ENCODE measurements around the gene TRIM24.
"Not testable (repeated sequence)": the region's sequence is repeated elsewhere in the genome, so short reads cannot be mapped to it uniquely, and the experiment has no call there.

Gene TRIM24

GRCh38 chr7:138499340-138499739, 39.3 kb downstream of the TRIM24 start:
- DNase-seq = no peak

DNA sequence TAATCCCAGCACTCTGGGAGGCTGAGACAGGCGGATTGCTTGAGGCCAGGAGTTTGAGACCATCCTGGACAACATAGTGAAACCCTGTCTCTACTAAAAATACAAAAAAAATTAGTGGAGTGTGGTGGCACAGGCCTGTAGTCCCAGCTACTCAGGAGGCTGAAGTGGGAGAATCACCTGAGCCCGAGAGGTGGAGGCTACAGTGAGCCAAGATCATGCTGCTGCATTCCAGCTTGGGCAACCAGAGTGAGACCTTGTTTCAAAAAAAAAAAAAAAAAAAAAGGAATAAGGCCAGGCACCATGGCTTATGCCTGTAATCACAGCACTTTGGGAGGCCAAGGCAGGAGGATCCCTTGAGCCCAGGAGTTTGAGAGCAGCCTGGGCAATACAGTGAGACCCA, 40.2 kb downstream of the TRIM24 start:
- DNase-seq = not testable (repeated sequence)

DNA sequence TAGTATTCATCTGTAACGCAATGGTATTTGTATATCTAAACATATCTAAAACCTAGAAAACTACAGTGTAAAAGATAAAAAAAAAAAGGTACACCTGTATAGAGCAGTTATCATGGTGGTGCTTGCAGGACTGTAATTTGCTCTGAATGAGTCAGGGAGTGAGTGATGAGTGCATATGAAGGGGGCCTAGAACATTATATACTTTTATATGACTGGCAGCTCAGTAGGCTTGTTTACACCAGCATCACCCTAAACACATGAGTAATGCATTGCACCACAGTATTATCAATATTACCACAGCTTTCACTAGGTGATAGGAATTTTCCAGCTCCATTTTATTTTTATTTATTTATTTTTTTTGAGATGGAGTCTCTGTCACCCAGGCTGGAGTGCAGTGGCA, 40.8 kb downstream of the TRIM24 start:
- DNase-seq = no peak

DNA sequence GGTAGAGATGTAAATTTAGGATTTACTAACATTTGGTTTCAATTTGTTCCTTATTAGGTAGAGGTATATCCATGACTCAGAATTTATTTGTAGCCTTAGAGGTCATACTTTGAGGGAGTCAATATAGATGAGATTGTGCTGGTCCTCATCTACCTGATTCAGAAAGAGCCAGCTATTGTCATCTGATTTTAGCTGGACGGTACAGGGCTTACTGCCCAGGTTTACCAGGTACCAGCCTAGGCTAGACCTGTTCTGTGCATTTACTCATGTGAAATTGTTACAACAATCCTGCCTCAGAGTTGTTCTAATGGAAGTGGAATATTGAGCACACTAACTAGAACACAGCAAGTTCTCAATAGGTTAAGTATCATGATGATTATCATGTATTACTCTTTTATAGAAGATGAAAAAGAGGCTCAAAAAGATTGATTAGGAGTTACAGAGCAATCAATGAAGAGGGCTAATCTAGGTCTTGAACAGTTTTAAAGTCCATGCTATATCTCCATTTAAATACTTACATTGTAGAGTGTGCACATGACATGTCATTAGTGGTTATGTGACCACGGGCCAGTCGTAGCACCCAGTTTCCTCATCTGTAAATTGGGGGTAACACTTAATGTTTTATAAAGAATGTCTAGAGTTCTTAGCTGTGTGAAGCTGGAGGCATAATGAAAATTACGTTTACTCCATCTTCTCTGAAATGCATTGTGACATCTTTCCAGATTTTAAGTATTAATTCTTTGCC, 42.1 kb downstream of the TRIM24 start:
- DNase-seq = peak; percentile 4

DNA sequence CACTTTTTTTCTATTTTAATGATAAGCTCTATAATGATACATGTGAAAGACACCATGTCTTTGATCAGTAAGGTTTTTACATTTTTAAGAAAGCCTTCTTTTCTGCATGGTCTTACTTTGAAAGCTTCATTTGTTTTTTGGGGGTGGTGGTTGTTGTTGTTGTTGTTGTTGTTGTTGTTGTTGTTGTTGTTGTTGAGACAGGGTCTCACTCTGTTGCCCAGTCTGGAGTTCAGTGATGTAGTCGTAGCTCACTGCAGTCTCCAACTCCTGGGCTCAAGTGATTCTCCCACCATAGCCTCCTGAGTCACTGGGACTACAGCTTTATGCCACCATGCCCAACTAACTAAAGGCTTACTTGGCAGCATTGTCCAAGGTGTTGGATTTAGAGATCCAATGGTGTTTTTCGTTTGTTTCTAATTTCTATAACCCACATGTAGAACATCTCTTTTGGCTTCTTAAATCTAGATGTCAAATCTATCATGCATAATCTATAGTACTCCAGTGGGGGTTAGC, 45.4 kb downstream of the TRIM24 start:
- DNase-seq = no peak

DNA sequence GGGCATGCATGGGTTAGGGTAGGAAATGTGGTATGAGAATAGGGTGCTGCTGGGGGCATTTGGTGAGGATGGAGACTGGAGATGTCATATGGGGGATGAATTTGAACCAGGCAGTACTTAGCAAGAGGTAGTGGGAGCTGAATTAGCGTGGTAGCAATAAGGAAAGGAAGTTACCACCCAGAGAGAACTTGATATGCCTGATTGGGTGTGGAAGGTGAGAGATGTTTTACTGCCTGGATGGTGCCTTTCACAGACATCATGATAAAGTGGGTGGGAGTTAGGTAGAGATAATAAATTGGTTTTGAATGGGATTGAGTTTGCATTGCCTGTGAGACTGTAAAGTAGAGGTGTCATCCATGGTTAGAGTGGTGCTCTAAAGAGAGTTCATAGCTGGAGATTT, 46.7 kb downstream of the TRIM24 start:
- DNase-seq = no peak

DNA sequence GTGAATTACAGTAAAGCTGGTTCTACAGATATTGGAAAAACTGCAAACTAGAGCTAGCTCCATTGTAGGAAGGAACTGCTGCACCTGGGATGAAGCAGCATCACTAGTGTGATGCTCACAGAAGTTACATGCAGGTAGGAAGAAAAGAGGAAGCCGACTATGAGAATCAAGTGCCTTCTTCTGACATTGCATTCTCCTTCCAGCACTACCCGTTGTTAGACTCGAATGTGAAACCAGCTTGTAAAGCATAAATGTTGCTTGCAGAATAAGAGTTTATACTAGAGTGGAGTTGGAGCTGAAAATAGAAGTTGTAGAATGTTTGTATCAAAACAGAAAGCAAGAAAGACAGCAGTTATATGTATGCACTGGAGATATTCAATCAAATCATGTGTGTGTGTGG, 49.9 kb downstream of the TRIM24 start:
- no peak for DNase-seq

DNA sequence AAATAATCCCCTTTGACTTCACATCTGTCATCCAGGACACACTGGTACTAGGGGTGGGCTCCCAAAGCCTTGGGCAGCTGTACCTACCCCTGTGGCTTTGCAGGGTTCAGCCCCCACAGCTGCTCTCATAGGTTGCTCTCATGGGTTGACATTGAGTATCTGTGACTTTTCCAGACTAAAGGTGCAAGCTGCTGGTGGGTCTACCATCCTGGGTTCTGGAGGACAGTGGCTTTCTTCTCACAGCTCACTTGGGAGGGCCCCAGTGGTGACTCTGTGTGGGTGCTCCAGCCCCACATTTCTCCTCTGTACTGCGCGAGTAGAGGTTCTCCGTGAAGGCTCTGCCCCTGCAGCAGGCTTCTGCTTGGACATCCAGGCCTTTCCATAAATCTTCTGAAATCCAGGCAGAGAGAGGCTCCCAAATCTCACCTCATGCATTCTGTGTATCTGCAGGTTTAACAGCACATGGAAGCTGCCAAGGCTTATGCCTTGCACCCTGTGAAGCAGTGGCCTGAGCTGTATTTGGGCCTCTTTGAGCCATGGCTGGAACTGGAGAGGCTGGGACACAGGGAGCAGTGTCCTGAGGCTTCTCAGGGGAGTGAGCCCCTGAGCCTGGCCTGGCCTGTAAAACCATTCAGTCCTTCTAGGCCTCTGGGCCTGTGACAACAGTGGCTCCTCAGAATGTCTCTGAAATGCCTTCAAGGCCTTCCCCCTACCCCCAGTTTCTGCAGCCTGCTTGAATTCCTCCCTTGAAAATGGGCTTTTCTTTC, 52.2 kb downstream of the TRIM24 start:
- DNase-seq = no peak

DNA sequence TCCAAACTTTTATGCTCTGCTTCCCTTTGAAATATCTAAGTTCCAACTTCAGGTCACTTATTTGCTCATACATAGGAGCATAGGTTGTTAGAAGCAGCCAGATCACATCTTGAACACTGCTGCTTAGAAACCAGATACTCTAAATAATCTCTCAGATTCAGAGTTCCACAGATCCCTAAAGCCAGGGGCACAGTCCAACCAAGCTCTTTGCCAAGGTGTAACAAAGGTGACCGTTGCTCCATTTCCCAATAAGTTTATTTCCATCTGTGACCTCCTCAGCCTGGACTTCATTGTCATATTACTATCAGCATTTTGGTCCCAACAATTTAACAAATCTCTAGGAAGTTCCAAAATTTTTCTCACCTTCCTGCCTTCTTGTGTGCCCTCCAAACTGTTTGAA, 52.8 kb downstream of the TRIM24 start:
- no peak for DNase-seq

DNA sequence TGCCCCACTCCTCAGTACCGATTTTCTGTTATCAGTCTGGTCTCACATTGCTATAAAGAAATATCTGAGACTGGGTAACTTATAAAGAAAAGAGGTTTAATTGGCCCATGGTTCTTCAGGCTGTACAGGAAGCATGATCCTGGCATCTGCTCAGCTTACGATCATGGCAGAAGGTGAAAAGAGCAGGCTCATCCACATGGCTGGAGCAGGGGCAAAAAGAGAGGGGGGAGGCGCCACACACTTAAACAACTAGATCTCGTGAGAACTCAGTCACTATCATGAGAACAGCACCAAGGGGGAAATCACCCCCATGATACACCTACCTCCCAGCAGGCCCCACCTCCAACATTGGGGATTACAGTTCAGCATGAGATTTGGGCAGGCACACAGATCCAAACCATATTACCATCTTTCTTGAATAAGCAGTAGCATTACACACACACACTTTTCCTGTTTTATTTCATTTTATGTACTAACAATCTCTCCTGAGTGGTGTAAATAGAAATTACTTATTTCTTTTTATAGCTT, 53.3 kb downstream of the TRIM24 start:
- no peak for DNase-seq

DNA sequence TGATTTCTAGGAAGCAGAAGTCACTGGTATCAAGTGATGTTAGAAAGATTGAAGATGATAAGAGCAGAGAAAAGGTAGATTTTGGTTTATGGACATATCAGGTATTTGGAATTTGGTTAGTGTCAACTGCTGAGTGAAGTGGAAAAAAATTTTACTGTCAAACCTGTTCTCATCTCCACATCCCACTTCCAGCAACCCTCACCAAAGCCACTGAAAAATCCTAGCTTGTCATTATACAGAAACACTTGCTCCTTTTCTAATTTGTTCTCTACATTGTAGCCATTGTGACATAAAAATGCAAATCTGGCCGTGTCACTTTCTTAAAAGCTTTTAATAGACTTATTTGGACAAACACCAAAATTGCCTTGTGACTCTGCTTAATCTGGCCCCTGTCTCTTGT, 54.0 kb downstream of the TRIM24 start:
- no peak for DNase-seq

GRCh38 chr7:138515001-138515528, 55.0 kb downstream of the TRIM24 start:
- DNase-seq = no peak

DNA sequence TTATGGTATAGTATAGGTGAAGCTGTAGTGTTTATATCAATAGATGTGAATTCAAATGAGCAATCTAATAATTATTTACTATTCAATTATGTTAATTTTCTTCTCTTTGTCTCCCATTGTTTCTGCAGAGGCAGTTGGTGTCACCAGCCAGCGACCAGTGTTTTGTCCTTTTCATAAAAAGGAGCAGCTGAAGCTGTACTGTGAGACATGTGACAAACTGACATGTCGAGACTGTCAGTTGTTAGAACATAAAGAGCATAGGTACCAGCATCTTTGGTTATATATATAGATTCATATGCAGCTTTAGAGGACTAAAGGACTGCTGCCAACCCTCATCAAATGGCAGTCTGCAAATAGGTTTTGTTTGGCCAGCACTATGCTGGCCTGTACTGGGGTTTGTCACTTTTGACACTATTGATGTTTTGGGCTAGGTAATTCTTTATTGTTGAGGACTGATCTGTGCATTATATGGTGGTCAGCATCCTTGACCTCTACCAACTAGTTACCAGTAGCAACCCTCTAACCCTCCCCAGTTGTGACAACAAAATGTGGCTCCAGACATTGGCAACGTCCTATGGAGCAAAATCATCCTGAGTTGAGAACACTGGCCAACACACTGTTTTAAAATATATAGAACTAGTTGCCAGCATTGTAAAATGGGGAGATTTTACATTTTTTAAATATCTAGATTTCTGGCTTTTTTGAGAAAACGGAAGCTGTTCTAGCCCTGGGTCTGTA, 59.2 kb downstream of the TRIM24 start:
- no peak for DNase-seq

GRCh38 chr7:138520742-138521141, 60.7 kb downstream of the TRIM24 start:
- no peak for DNase-seq

- DNase-seq = no peak
Measured at GRCh38 chr7:138521837-138522461, 61.9 kb downstream of the TRIM24 start.

- no peak for DNase-seq
Measured at GRCh38 chr7:138524259-138524658, 64.2 kb downstream of the TRIM24 start.

GRCh38 chr7:138525757-138526156, 65.7 kb downstream of the TRIM24 start:
- no peak for DNase-seq

- DNase-seq = peak; percentile 10
Measured at GRCh38 chr7:138527746-138528223, 67.7 kb downstream of the TRIM24 start.

DNA sequence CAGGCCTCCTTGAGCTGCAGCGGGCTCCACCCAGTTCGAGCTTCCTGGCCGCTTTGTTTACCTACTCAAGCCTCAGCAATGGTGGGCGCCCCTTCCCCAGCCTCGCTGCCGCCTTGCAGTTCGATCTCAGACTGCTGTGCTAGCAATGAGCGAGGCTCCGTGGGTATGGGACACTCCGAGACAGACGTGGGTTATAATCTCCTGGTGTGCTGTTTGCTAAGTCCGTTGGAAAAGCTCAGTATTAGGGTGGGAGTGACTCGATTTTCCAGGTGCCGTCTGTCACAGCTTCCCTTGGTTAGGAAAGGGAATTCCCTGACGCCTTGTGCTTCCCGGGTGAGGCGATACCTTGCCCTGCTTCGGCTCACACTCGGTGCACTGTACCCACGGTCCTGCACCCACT, 76.8 kb downstream of the TRIM24 start:
- not testable (repeated sequence) for DNase-seq

- no peak for DNase-seq
Measured at GRCh38 chr7:138538518-138538917, 78.5 kb downstream of the TRIM24 start.

GRCh38 chr7:138538997-138539644, 79.1 kb downstream of the TRIM24 start:
- no peak for DNase-seq

- no peak for DNase-seq
Measured at GRCh38 chr7:138542183-138542582, 82.1 kb downstream of the TRIM24 start.
